A673 (cell line): ENCODE data around the gene TMEM18. TPM values are rescaled to one million over a fixed set of nuclear protein-coding genes. Genes with fewer than 3 reads are reported as not detected.

ENCODE experiments used
- BruUV-seq: library from RNA; stranded (reverse); fragments of 400-500 nt; replicated peaks from 2 replicates; lab custom pipeline; 2021; lab: Mats Ljungman, UMichigan
- CTCF ChIA-PET: fragments of 300-600 bp; sonication (Branson Sonifier 250); formaldehyde crosslinking; loops from one replicate; lab custom pipeline; 2022; ENCODE audit warnings: antibody characterized with exemption; lab: Charles Lee
- POLR2A ChIA-PET: fragments of 300-600 bp; sonication (Branson Sonifier 250); formaldehyde crosslinking; loops from one replicate; lab custom pipeline; 2022; ENCODE audit warnings: antibody characterized with exemption; ENCODE audit not compliant: low non-redundant PET; lab: Charles Lee
- DNase-seq: peaks from one replicate; pipeline ENCODE4 v3.0.0-alpha.2; 2015; ENCODE audit warnings: low spot score
- H3K27ac ChIP-seq: fragments of 200-600 bp; sonication (generic); 2 replicates; pipeline ENCODE4 v1.5.1; 2016; ENCODE audit warnings: mixed run types, low read depth, mild to moderate bottlenecking, mixed read lengths, antibody characterized with exemption, low read length; ENCODE audit not compliant: poor library complexity, severe bottlenecking
- H3K27me3 ChIP-seq: fragments of 200-600 bp; sonication (generic); replicated peaks from 2 replicates; pipeline ENCODE4 v1.6.1; 2017; ENCODE audit warnings: mixed run types, low read depth, mild to moderate bottlenecking, mixed read lengths, antibody characterized with exemption, low read length; ENCODE audit not compliant: insufficient read depth, poor library complexity
- H3K36me3 ChIP-seq: fragments of 200-600 bp; sonication (generic); 2 replicates; pipeline ENCODE4 v1.6.1; 2016; ENCODE audit warnings: mixed run types, mild to moderate bottlenecking, mixed read lengths, antibody characterized with exemption, low read length; ENCODE audit not compliant: insufficient read depth, poor library complexity, severe bottlenecking
- H3K4me1 ChIP-seq: fragments of 200-600 bp; sonication (generic); 2 replicates; pipeline ENCODE4 v1.6.1; 2017; ENCODE audit warnings: mixed run types, mild to moderate bottlenecking, mixed read lengths, antibody characterized with exemption, low read length; ENCODE audit not compliant: insufficient read depth, poor library complexity, severe bottlenecking
- H3K4me3 ChIP-seq: fragments of 200-600 bp; sonication (generic); 2 replicates; pipeline ENCODE4 v1.5.1; 2016; ENCODE audit warnings: low read depth, mixed run types, mild to moderate bottlenecking, mixed read lengths, low read length; ENCODE audit not compliant: poor library complexity, severe bottlenecking
- H3K9me3 ChIP-seq: fragments of 200-600 bp; sonication (generic); 2 replicates; pipeline ENCODE4 v1.6.1; 2016; ENCODE audit warnings: mixed run types, low read depth, mild to moderate bottlenecking, mixed read lengths, antibody characterized with exemption, low read length; ENCODE audit not compliant: poor library complexity, severe bottlenecking
- CTCF ChIP-seq: fragments of 300-800, 200-600 bp; sonication (generic); conservative IDR thresholded peaks from 2 replicates; pipeline ENCODE4 v1.5.1; 2017; ENCODE audit warnings: low read depth, mild to moderate bottlenecking, antibody characterized with exemption, low read length, moderate library complexity, mixed read lengths
- EZH2 ChIP-seq: fragments of 200-600 bp; sonication (generic); IDR thresholded peaks from 2 replicates; pipeline ENCODE4 v1.6.1; 2017; ENCODE audit warnings: borderline replicate concordance, low read depth, mild to moderate bottlenecking, mixed read lengths, antibody characterized with exemption, low read length; ENCODE audit not compliant: poor library complexity, severe bottlenecking
- intact Hi-C: fragments of 100-400 bp; cut with micrococcal nuclease; formaldehyde crosslinking; loops from one replicate; pipeline ENCODE4 v1.10.0; 2022; ENCODE audit not compliant: unreplicated experiment
- total RNA-seq: library from RNA; stranded (reverse); gene quantifications from 2 replicates; pipeline ENCODE4 v1.2.3, GENCODE V29; 2021

Gene TMEM18
- total RNA-seq, 1 experiment from 2014 or later = 29.0 TPM

DNA sequence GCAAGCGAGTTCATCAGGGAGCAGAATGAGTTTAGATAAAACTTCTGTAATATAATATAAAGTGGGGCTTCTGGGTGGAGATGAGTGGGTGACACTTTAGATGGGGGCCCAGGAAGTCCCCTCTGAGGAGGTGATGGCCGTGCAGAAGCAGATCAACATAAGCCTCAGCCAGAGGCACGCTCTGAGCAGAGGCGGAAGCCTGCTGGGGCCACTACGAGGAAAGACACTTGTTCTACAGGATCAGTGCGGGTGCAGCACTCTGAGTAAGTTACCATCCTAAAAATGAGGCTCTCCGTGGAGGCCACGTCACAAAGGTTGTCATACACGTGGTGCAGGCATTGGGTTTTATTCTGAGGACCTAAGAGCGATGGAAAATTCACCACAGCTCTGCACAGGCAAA lies 22.3 kb downstream of the TMEM18 start:
- no peak for DNase-seq
- ChIA-PET CTCF (no interaction called here), POLR2A (no interaction called here)
- TF ChIP-seq EZH2 = no peak
- no peak for TF ChIP-seq CTCF
- no peaks in the 10 kb centered on the region for H3K27me3 ChIP-seq
- H3K4me3 ChIP-seq = no peak overlapping the region
- no peak overlapping the region for H3K27ac ChIP-seq
- intact Hi-C loops = no loop called here
- no peaks in the 10 kb centered on the region for H3K36me3 ChIP-seq
- H3K4me1 ChIP-seq = no peaks in the 10 kb centered on the region
- H3K9me3 ChIP-seq = no peaks in the 10 kb centered on the region
- BruUV-seq = no TSS peak

DNA sequence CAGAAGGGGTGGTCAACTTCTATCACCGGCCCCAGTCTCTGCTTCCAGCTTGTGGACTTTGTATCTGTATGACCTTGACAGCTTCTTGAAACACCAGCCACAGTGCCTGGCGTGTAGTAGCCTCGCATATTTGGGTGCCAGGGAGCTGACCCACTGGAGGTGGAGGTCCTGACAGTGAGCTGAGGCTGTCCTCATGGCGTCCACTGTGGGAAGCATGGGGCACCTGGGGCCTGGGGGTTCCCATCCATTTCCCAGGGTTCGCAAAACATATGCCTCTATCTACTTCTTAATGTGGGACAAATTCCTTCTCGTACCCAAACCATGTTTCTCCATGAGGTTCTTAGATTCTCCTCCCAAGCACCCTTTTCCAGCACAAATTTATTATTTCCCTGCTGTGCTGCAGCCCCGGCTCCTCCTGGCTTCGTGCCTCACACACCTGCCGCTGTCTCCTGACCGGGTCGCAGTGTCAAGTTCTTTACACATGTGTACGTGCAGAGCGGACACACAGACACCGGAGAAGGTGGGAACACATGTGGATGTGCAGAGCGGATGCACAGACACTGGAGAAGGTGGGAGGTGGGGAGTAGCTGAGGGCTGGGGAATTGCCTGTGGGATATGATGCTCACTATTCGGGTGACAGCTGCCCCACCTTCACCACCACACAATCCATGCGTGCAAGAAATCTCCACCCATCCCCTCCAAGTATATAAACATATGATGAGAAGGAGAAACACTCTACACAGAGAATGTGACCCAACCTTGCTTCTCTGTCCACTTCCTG lies 23.4 kb downstream of the TMEM18 start:
- Histone ChIP-seq H3K4me3 (no peak overlapping the region), H3K36me3 (no peaks in the 10 kb centered on the region), H3K4me1 (no peaks in the 10 kb centered on the region), H3K27ac (no peak overlapping the region), H3K27me3 (no peaks in the 10 kb centered on the region), H3K9me3 (no peaks in the 10 kb centered on the region)
- CTCF ChIA-PET = no interaction called here
- no peak for DNase-seq
- no peak for TF ChIP-seq EZH2
- TF ChIP-seq CTCF = no peak
- BruUV-seq = no TSS peak
- intact Hi-C loops = no loop called here
- POLR2A ChIA-PET = no interaction called here

GRCh38 chr2:652881-653480 lies 24.2 kb downstream of the TMEM18 start:
- Histone ChIP-seq H3K27ac (no peak overlapping the region), H3K4me1 (no peaks in the 10 kb centered on the region), H3K9me3 (no peaks in the 10 kb centered on the region), H3K4me3 (no peak overlapping the region), H3K27me3 (no peaks in the 10 kb centered on the region), H3K36me3 (no peaks in the 10 kb centered on the region)
- DNase-seq = no peak
- POLR2A ChIA-PET = no interaction called here
- CTCF ChIA-PET = no interaction called here
- TF ChIP-seq CTCF = no peak
- TF ChIP-seq EZH2 = no peak
- intact Hi-C loops = no loop called here
- BruUV-seq = no TSS peak
